ENCODE measurements around the gene MUC3A. TPM values are rescaled to one million over a fixed set of nuclear protein-coding genes. Genes with fewer than 3 reads are reported as not detected.

The MUC3A gene
- total and polyA plus RNA-seq, 2 of the 4 experiments (the other 2 are of a cell fraction), result 0.05 TPM; not detected in 1

GRCh38 chr7:100947792-100948191 is 1.5 kb upstream of the MUC3A start:
- in situ Hi-C loops (cut with MboI; ENCODE audit: low sequenced_read_pairs), result no loop called here
- no peak overlapping the region for H2AK5ac ChIP-seq (ENCODE audit: low read depth, low read length)
- H2AK9ac ChIP-seq (replicated peaks; ENCODE audit: low read depth, low read length, poor library complexity), result no peak overlapping the region
- H3K56ac ChIP-seq (ENCODE audit: extremely low read depth, insufficient read depth, low read length), result no peak overlapping the region
- H4K8ac ChIP-seq (ENCODE audit: low read depth in 2 of 2, low read length in 2 of 2), result no peak overlapping the region
- no peak overlapping the region for H2AFZ ChIP-seq (replicated peaks; ENCODE audit: low read length, poor library complexity)
- WGBS, 2 experiments (ENCODE audit: extremely low coverage in 2 of 2, insufficient read length in 1 of 2), result no CpG with 5 or more reads among the region's 5 CpGs
- TF ChIP-seq MAFK (IDR thresholded peaks at IDR 0.05; ENCODE audit: low read depth, low read length), result no peak
- TF ChIP-seq RAD21 (IDR thresholded peaks at IDR 0.05; ENCODE audit: low read length), result no peak
- no peak for TF ChIP-seq MAZ (IDR thresholded peaks at IDR 0.05; ENCODE audit: borderline replicate concordance, low read depth, low read length)
- TF ChIP-seq FOS (IDR thresholded peaks at IDR 0.05; ENCODE audit: low read depth, low read length), result no peak
- no peak for TF ChIP-seq NFE2L2 (IDR thresholded peaks at IDR 0.05; ENCODE audit: low read depth, low read length)
- no peak for TF ChIP-seq RCOR1 (IDR thresholded peaks at IDR 0.05; ENCODE audit: insufficient replicate concordance, low read length)
- no peak for TF ChIP-seq RFX5 (IDR thresholded peaks at IDR 0.05; ENCODE audit: low read depth, low read length)
- TF ChIP-seq CHD1 (IDR thresholded peaks at IDR 0.05; ENCODE audit: low read depth, low read length), result no peak
- TF ChIP-seq USF2 (IDR thresholded peaks at IDR 0.05; ENCODE audit: low read depth, low read length), result no peak
- no peak for TF ChIP-seq MXI1 (IDR thresholded peaks at IDR 0.05; ENCODE audit: borderline replicate concordance, low read depth, low read length)
- TF ChIP-seq SMC3 (IDR thresholded peaks at IDR 0.05; ENCODE audit: low read depth, low read length), result no peak
- no peak for TF ChIP-seq ELK1 (IDR thresholded peaks at IDR 0.05; ENCODE audit: borderline replicate concordance, low read depth, low read length)
- TF ChIP-seq CEBPB (IDR thresholded peaks at IDR 0.05; ENCODE audit: low read depth, low read length), result no peak
- no peak for TF ChIP-seq POLR2A (IDR thresholded peaks at IDR 0.05; ENCODE audit: low read depth, low read length)
- no peak for TF ChIP-seq CTCF (conservative IDR thresholded peaks at IDR 0.05; ENCODE audit: low read depth, low read length)
- TF ChIP-seq BHLHE40 (IDR thresholded peaks at IDR 0.05; ENCODE audit: low read depth, low read length), result no peak
- no peak overlapping the region for H3K4me3 ChIP-seq (ENCODE audit: insufficient read depth, low read depth, low read length)
- H4K20me1 ChIP-seq (ENCODE audit: insufficient read depth, low read length), result no peaks in the 10 kb centered on the region
- no peak overlapping the region for H3K27ac ChIP-seq (ENCODE audit: insufficient read depth, low read length)
- no peak overlapping the region for H3K4ac ChIP-seq (ENCODE audit: low read depth, low read length)
- CTCF ChIA-PET, result no interaction called here
- H3K4me1 ChIP-seq (ENCODE audit: control insufficient read depth, insufficient read depth, low read length), result no peaks in the 10 kb centered on the region
- no peaks in the 10 kb centered on the region for H3K36me3 ChIP-seq (ENCODE audit: control insufficient read depth, insufficient read depth, low read length)
- no peak overlapping the region for H2BK20ac ChIP-seq (ENCODE audit: low read depth, low read length)
- ATAC-seq (ENCODE audit: low read depth) (no peak), DNase-seq (no peak)
- no peak overlapping the region for H2BK5ac ChIP-seq (ENCODE audit: low read depth, low read length, poor library complexity, severe bottlenecking)
- H3K18ac ChIP-seq (ENCODE audit: low read depth, low read length), result no peak overlapping the region
- no peak overlapping the region for H2BK120ac ChIP-seq (ENCODE audit: low read depth, low read length)
- dilution Hi-C loops (cut with HindIII; ENCODE audit: low sequenced_read_pairs, unreplicated experiment), result no loop called here
- H3K79me1 ChIP-seq (ENCODE audit: low read depth in 1 of 2, low read length in 2 of 2), result no peaks in the 10 kb centered on the region
- no peak overlapping the region for H2BK15ac ChIP-seq (ENCODE audit: low read depth, low read length)
- no peak overlapping the region for H3K23ac ChIP-seq (ENCODE audit: low read depth, low read length)
- H4K5ac ChIP-seq (ENCODE audit: low read depth, low read length), result no peak overlapping the region
- no TSS peak for BruUV-seq (replicated peaks)
- H3K9me1 ChIP-seq (ENCODE audit: insufficient read depth, low read length), result 0 out of 2 replicates have a peak, but pooled peaks cover 4% of the 10 kb centered on the region
- POLR2A ChIA-PET (ENCODE audit: unreplicated experiment), result no interaction called here
- peaks cover 2% of the 10 kb centered on the region; the same call in 1 of the 2 replicates for H3K9me3 ChIP-seq (ENCODE audit: control insufficient read depth, insufficient read depth, low read length)
- no peak overlapping the region for H3K4me2 ChIP-seq (ENCODE audit: low read depth, low read length)
- H4K91ac ChIP-seq (ENCODE audit: insufficient read depth, low read depth, low read length), result no peak overlapping the region
- H3K14ac ChIP-seq (replicated peaks; ENCODE audit: low read depth, low read length), result no peak overlapping the region
- no peak overlapping the region for H3K9ac ChIP-seq (ENCODE audit: low read depth, low read length)
- intact Hi-C loops (cut with micrococcal nuclease), result no loop called here
- H3K27me3 ChIP-seq (ENCODE audit: control insufficient read depth, insufficient read depth, low read length), result peaks cover 52% of the 10 kb centered on the region
